Measurements from ENCODE around the gene KRTAP12-3.
"Not testable (repeated sequence)": the region's sequence is repeated elsewhere in the genome, so short reads cannot be mapped to it uniquely, and the experiment has no call there.

The KRTAP12-3 gene, protein sequence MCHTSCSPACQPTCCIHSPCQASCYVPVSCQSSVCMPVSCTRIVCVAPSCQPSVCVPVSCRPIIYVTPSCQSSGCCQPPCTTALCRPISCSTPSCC

DNA sequence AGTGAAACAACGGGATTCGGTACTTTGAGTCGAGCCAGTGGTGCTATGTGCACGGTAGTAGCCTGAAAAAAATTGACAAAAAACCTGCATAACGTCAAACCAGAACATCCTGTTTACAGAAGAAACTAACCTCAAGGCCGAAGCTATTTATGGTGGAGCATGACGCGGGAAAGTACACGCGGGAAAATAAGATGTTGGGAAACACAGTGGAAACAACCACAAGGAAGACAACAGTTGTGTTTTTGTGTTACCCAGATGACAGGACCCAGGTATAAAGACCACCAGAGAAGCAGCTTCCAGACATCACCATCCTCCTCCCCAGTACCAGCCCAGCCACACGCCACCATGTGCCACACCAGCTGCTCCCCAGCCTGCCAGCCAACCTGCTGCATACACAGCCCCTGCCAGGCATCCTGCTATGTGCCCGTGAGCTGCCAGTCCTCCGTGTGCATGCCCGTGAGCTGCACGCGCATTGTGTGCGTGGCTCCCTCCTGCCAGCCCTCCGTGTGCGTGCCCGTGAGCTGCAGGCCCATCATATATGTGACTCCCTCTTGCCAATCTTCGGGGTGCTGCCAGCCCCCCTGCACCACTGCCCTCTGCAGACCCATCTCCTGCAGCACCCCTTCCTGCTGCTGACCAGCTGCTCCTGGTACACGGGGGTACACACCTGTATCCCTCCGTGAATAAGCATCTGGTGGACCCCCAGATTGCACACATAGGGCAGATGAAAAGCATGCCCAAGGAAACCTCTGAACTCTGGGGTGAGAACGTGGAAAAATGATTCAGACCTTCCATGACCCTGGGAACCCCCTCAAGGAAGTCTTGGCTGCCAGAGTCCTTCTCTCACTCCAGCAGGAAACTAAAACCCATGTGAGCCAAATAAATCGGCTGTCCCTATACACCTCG, at the start of gene KRTAP12-3:
TSS of gene KRTAP12-3 (plus strand) at position 298 of the 906 bp plus-strand sequence. CDS start at position 346, 48 bp downstream.
- no peak for DNase-seq (ENCODE audit: low read depth)

DNA sequence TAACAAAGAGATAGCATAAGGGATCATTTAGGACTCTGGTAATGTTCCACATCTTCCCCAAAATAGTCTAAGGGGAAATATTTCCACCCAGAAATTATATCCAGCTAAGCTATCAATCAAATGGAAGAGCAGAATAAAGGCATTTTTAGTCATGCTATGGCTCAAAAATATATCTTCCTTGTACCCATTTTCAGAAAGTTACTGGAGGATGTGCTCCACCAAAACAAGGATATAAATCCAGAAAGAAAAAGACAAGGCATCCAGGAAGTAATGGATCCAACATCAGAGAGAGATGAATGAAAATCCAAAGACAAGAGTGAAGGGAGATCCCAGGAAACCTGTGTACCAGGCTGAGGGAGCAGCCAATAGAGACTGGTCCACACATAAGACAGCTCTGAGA, 48.5 kb upstream of the KRTAP12-3 start:
- DNase-seq (ENCODE audit: low read depth), result no peak

DNA sequence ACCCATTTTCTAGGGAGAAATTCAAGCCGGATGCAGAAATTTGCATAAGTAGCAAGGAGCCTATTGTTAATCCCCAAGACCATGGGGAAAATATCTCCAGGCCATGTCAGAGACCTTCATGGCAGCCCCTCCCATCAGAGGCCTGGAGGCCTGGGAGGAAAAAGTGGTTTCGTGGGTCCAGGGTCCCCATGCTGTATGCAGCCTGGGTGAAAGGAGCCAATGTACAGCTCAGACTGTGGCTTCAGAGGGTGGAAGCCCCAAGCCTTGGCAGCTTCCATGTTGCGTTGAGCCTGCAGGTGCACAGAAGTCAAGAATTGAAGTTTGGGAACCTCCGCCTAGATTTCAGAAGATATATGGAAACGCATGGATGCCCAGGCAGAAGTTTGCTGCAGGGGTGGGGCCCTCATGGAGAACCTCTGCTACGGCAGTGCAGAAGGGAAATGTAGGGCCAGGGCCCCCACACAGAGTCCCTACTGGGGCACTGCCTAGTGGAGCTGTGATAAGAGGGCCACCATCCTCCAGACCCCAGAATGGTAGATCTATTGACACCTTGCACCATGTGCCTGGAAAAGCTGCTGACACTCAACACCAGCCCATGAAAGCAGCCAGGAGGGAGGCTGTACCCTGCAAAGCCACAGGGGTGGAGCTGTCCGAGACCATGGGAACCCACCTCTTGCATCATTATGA, 47.4 kb upstream of the KRTAP12-3 start:
- not testable (repeated sequence) for DNase-seq (ENCODE audit: low read depth)

DNA sequence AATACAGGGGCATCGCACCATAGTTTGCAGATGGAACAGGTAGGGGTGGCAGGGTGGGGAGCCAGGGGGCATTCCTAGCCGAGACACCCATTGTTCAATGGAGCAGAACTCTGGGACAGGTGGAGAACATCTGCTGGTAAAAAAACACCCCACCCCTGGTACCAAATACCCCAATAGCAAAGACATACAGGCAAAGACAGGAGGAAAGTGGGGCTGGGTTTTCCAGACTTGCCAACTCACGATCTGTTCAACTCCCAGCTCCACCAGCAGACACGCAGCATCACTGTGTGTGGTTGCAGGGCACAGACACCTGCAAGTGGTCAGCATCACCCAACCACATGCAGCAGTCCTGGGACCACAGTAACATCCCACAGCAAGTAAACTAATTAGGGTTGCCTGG, 46.2 kb upstream of the KRTAP12-3 start:
- no peak for DNase-seq (ENCODE audit: low read depth)

DNA sequence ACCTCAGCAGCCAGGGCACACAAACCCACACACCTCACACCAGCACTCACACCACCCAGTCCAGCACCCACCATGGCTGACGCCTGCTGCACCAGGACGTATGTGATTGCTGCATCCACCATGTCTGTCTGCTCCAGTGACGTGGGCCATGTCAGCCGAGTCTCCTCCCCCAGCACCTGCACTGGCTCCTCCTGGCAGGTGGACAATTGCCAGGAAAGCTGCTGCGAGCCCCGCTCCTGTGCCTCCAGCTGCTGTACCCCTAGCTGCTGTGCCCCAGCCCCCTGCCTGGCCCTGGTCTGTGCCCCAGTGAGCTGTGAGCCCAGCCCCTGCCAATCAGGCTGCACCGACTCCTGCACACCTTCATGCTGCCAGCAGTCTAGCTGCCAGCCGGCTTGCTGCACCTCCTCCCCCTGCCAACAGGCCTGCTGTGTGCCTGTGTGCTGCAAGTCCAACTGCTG, 45.7 kb upstream of the KRTAP12-3 start, which contains the start of gene KRTAP10-8:
TSS of gene KRTAP10-8 (plus strand) at position 51 of the 458 bp plus-strand sequence. CDS start at position 73, 22 bp downstream.
- DNase-seq (ENCODE audit: low read depth), result no peak

DNA sequence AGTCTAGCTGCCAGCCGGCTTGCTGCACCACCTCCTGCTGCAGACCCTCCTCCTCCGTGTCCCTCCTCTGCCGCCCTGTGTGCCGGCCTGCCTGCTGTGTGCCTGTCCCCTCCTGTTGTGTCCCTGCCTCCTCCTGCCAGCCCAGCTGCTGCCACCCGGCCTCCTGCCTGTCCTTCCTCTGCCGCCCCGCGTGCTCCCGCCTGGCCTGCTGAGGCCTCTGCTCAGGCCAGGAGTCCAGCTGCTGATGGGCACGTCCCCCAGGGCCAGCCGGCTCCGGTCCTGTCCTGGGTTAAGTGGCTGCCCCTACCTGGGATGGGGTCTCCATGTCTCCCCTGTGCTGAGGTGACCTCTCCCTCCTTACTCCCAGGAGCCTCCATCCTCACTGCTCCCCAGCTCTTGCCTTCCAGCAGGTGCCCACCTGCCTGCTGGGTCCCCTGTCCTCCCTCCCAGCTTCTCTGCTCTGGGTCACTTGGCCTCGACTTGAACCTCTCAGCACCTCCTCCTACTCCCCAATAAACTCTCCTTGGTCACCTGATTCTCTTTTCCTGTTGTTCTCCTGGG, 45.0 kb upstream of the KRTAP12-3 start:
- no peak for DNase-seq (ENCODE audit: low read depth)

DNA sequence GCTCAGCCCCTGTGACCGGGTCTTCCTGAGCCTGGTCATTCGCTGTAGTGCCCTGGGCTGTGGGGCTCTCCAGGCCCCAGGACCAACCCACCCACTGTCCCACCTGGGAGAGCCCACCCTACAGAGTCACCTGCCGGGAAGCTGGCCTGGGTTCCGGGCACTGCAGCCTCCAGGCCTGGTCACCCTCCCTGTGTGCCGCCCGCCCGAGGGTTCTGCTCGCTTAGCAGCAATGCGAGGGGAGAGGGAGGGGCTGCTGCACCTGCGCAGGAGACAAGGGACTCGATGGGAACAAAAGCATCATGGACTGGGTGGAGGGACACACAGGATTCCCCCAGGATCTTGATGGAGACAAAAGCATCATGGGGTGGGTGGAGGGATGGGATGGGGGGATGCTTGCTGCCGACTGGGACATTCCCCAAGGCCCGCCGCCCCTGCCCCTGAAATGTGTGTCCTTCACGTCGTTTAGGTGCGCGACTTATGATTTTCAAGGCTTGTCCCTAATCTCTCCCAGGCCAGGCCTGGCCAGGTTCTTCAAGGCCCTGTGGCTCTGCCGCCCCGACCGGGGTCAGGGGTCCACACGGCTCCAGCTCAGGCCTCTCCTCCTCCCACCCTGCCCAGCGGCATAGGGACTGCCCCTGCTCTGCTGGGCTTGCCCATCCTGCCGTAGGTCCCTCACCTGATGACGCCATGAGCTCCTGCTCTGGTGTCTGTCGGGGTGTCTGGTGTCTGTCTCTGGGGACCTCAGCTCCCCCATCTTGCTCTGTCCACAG, 44.2 kb upstream of the KRTAP12-3 start:
- DNase-seq (ENCODE audit: low read depth), result no peak

DNA sequence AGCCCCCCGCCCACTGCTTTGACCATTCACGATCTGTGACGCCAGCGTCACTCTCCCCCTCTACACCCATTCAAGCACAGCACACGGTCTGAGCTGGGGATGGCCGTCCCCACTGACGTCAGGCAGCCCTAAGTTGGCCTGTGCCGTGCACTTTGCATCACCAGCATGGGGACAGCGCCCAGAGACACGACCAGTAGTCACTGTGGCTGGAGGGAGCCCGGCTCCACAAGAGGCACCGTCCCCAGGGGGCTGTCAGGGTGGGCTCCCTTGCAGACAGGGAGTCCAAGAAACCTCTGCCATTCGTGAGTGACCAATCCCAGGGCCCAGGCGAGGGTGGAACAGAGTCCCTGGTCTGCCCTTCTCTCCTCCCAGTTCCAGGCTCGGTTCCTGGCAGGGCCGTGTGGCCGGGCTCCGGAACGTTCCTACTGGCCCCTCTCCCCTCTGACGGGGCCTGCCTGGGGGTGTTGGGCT, 43.5 kb upstream of the KRTAP12-3 start:
- DNase-seq (ENCODE audit: low read depth), result no peak

DNA sequence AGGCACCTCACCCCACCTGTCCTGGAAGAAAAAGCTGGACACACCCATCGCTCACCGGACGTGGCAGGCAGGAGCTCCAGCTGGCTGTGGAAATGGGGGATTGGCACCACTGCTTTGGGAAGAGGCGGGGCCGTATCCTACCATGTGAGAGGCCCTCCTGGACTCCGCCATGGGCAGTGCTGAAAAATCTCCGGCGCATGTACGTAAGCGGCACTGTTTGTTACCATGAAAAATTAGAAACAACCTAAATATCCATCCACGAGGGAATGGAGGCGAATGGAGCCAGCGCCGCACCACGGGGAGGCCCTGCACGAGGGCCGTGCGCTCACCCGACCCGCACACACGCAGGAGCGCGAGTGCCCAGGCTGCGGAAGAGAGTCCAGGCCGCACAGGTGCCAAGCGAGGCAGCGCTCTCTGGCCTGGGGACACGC, 42.8 kb upstream of the KRTAP12-3 start:
- no peak for DNase-seq (ENCODE audit: low read depth)

DNA sequence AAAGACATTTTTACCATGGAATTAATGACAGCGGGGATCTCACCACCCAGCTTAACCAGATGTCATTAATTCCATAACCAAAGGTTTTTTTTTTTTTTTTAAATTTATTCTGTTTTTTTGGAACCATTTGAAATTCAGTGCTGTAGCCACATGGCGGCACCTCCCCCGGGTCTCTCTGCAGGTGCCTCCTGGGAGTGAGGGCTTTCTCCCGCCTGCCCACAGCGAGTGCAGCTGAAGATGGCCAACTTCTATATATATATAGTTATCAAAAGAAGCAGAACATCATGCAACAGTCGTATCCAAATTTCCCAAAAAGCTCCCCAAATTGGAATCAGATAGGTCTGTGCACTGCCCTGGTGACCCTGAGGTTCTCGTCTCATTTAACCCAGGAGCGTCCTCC, 42.3 kb upstream of the KRTAP12-3 start:
- DNase-seq (ENCODE audit: low read depth), result no peak

DNA sequence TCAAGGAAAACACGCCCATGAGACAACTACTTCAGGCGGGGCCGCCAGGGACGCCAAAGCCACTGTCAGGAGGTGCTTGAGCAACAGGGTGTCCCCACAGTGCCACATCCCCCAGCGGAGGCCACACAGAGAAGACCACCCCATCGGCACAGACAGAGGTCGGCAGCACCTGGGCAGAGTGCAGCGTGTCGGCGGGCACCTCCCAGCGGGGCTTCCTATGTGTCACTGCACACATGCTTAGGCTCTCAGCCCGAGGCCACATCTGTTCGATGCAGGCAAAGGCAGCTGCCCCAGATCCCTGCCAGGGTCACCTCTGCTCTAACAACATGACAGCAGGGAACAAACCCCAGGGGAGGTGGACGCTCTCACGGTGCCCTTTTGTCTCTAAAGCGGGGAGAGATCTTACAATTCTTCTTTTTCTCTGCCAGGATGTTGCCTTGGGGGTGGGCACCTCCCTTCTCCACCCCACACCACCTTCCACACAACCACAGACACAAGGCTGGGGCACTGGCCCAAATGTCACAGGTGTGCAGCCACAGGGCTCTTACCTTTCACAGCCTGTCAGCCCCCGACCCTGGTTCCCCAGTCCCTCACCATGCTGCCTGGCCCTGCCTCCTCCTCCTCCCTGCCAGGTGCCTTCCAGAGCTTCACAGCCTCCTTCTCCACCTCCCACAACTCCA, 41.7 kb upstream of the KRTAP12-3 start:
- DNase-seq (ENCODE audit: low read depth), result no peak

DNA sequence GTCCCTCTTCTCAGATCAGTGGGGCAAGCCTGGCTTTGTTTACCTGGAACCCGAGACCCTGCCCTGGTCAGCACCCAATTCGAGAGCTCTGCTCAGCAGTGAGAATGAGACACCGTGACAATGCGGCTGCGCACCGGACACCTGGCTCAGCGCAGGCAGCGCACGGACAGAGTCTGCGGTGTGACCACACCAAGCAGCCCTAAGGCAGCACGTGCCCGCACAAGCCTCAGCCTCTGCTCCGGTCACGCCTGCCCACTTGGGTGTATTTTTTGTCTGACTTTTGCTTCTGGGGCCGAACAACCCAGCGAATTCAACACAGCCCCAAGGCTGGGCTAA, 41.2 kb upstream of the KRTAP12-3 start:
- DNase-seq (ENCODE audit: low read depth), result no peak

DNA sequence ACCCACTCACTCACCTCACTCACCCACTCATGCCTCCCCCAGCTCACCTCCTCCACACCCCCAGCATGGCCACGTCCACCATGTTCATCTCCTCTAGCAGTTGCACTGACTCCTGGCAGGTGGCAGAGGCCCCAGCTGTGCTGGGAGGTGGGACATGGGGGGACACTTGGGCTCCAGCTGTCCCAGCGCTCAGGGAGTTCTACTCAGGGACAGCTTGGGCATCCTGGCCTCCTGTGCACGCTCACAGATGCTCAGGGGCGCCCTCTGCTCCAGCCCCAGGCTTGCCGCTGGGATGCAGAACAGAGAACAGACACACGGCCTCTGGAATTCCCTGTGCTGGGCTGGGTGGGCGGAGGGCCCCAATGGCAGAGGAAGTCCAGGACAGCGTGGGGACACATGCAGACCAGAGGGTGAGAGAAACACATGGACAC, 40.6 kb upstream of the KRTAP12-3 start:
- DNase-seq (ENCODE audit: low read depth), result no peak

DNA sequence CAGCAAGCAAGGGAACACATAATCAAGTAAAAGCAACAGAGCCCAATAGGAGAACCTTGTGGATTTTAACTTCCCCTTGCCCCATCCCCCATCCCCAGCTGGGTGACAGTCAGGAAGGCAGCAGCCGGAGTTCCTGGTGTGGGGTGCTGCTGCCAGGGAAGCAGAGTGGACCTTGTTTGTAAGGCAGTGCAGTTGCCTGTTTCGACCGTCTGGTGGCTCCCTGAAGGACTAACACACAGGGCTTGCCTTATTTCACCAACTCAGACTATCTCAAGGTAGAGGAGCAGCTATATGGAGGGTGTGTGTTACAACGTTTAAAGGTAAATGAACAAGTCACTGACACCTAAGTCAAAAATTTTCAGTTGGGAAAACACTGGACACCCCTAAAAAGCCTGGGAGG, 39.2 kb upstream of the KRTAP12-3 start:
- DNase-seq (ENCODE audit: low read depth), result no peak

DNA sequence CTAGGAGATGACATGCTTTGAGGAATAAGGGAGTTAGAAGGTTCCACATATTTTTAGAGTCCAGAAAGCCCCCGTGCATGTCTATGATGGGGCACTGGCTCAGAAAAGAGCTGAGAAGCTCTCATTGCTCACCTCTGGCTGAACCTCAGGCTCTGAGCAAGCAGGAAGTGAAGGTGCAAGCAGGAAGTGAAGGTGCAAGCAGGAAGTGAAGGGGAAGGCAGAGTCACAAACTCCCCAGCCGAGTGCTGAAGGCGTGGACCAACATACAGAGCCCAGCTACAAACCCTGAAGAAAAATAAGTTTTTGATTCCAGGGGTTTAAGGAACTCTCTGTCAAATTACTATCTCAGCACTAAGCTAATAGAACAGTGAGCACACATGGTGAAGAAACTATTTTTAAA, 38.8 kb upstream of the KRTAP12-3 start:
- no peak for DNase-seq (ENCODE audit: low read depth)

DNA sequence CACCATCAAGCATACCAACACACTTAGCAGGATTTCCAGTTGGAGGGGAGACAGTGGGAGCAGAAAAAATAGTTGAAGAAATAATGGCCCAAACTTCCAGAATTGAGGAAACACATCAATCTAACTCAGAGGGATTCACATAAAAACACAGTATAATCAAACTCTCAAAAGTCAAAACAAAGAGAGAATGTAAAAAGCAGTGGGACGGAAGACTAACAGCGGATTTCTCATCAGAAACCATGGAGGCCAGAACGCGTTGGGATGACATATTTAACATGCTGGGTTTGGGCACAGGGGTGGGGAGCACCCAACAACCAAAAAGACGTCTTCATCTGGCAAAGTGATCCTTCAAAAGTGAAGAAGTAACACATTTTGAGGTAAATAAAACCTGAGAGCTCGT, 37.8 kb upstream of the KRTAP12-3 start:
- DNase-seq (ENCODE audit: low read depth), result no peak

DNA sequence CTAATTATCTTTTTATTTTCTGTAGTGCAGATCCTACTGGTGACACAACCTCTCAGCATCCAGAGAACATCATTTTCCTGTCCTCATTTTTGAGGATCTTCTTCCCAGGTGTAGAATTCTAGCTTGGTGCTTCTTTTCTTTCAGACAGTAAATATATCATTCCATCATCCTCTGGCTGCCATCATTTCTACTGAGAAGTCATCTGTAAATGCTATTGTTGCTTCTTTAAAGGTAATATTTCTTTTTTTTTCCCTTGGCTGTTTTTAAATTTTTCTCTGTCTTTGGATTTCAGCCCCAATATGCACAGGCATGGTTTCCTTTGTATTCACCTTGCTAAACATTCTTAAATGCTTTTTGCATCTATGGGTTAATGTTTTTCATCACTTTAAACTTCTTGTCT, 34.2 kb upstream of the KRTAP12-3 start:
- no peak for DNase-seq (ENCODE audit: low read depth)

DNA sequence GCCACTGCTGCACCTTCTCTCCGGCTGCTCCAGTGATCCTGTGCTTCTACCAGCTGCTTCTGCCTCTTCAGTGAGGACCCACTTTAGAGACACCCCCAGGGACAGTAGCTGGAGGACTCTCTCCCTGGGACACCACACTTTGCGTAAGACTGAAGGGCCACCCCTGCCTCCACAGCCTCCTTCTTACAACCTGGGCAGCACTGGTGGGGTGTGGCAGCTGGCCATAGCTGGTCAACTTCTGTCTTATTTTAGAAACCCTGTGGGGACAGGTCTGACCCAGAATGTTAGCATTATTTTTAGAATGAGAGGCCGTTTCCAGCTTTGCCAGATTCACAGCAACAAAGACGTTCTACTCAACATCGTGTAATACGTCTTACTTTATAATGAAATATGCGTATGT, 32.0 kb upstream of the KRTAP12-3 start:
- DNase-seq (ENCODE audit: low read depth), result no peak

DNA sequence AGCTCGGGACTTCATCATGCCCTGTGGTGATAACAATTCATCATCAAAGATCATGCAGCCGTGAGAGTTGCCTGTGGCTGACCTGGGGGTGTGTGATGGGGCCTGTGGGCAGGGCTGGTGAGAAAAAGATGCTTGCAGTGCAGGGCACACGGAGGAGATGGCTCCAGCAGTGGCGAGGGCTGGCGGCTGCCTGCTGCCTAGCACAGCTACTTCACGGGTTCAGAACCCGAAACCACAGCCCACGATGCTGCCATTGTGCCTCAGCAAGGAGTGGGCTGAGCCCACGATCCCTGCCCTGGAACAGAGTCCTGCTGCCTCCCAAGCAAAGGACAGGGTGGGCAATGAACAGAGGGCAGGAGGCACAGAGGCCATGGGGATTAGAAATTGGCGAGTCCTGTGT, 31.5 kb upstream of the KRTAP12-3 start:
- no peak for DNase-seq (ENCODE audit: low read depth)

DNA sequence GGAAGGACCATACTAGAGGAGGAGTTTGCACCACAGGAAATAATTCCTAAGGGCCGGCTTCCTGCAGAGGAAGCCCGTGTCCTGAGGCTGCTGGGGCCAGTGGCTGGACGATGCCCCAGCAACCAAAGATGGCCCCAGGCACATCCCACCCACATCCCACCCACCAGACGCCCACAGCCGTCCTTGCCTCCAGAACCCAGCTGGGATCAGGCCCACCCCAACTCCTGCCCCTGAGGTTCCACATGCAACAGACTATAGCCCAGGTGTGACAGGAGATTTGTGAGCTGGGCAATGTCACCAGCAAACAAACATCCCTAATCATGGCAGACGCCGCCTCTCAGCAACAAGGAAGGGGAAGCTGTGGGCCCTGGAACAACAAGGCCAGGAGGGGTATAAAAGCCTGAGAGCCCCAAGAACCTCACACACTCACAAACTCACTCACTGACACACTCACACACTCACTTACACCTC, 31.0 kb upstream of the KRTAP12-3 start, which contains the start of gene KRTAP10-9:
TSS of gene KRTAP10-9 (plus strand) at position 421 of the 471 bp plus-strand sequence. CDS start 79 bp downstream, outside the sequence.
- DNase-seq (ENCODE audit: low read depth), result no peak

Data from stimulated activated CD8-positive, alpha-beta memory T cell treated with anti-CD3 and anti-CD28 coated beads, Interleukin-15, amount 100 ng/mL, for 24 hours (primary cell).